GM10248 (cell line): Measurements from ENCODE around the gene ABCC4.

Source experiments
- CTCF ChIA-PET: fragments of 300-600 bp; sonication (Branson Sonifier 250); formaldehyde crosslinking; extraction: SDS; loops from one replicate; lab custom pipeline; 2021; ENCODE audit warnings: antibody characterized with exemption; lab: Yijun Ruan, JAX
- POLR2A ChIA-PET: fragments of 350-650 bp; sonication (Branson Sonifier 250); formaldehyde crosslinking; extraction: SDS; loops from one replicate; lab custom pipeline; 2020; ENCODE audit warnings: antibody characterized with exemption; lab: Yijun Ruan, JAX
- DNase-seq: peaks from one replicate; pipeline ENCODE4 v3.0.0; 2012; ENCODE audit errors: extremely low spot score
- TF ChIP-seq, protein P1 (sequence below): IDR thresholded peaks from 2 replicates; pipeline ENCODE4 v1.5.1; 2012; ENCODE audit warnings: mild to moderate bottlenecking, low read depth; ENCODE audit errors: extremely low read depth, missing control alignments, control extremely low read depth

ABCC4 gene

DNA sequence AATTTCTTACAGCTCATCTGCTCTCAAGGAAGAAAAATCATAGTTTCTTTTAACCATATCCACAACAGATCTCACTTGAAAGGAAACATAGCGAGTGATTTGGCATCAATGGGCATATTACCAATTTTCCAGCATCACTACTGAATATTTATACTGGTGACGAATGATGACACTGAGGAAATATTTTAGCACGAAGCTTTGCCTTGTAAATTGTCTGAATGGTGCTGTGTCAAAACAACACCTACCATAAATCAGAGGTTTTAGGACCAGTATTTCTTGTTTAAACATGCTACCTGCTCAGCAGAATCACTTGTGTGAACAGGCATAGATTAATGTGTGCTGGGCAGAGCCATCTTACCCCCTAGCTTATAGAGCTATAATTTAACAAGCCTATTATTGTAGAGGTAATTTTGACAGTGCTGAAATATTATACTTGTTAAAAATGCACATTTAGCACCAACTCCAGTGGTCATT is 146.8 kb downstream of the ABCC4 start:
- no peak for DNase-seq
- POLR2A ChIA-PET = interaction anchor here (0.6 kb wide), 1 partner anchor 26 kb away, joined by 4 read pairs; no protein-coding TSS in a partner anchor

GRCh38 chr13:95153647-95154412 is 147.4 kb downstream of the ABCC4 start:
- TF ChIP-seq, protein P1, sequence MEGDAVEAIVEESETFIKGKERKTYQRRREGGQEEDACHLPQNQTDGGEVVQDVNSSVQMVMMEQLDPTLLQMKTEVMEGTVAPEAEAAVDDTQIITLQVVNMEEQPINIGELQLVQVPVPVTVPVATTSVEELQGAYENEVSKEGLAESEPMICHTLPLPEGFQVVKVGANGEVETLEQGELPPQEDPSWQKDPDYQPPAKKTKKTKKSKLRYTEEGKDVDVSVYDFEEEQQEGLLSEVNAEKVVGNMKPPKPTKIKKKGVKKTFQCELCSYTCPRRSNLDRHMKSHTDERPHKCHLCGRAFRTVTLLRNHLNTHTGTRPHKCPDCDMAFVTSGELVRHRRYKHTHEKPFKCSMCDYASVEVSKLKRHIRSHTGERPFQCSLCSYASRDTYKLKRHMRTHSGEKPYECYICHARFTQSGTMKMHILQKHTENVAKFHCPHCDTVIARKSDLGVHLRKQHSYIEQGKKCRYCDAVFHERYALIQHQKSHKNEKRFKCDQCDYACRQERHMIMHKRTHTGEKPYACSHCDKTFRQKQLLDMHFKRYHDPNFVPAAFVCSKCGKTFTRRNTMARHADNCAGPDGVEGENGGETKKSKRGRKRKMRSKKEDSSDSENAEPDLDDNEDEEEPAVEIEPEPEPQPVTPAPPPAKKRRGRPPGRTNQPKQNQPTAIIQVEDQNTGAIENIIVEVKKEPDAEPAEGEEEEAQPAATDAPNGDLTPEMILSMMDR = no peak
- ChIA-PET POLR2A (interaction anchor here (0.6 kb wide), 1 partner anchor 26 kb away, joined by 4 read pairs; no protein-coding TSS in a partner anchor), CTCF (interaction anchor here (1.1 to 4.0 kb wide), 9 partner anchors 9 to 341 kb away, joined by 3 to 25 read pairs (median 4); no protein-coding TSS in a partner anchor)
- no peak for DNase-seq

More for the DNA sequence above, 146.8 kb downstream of the ABCC4 start:
- CTCF ChIA-PET = interaction anchor here (1.1 to 4.0 kb wide), 10 partner anchors 10 to 342 kb away, joined by 3 to 25 read pairs (median 4); no protein-coding TSS in a partner anchor
- TF ChIP-seq, protein P1 = no peak

DNA sequence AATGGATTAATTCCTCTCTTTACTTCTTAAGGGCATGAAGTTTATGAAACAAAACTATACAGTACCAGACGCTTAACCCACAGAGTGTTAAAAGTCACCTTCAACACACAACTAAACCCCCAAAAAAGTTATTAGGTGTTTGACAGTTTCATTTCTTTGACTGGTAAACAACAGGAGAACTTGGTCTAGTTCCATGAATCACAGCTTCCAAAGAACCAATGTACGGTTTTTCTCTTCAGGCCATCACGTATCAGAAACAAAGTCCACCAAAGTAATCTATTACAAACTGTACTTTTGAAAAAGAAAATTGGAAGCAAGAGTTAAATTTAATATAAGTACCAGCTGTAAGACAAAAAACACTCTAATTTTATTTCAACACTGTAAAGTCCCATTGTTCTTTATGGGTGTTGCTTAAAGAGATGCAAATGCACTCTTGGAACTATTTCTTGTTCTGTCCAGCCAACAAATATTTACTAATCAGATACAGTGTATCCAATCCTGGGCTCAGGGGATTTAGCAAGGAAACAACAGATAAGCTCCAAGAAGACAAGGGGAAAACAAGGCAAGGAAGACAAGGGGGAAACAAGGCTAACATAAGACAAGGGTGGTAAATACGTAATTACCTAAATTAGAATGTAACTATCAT is 149.2 kb downstream of the ABCC4 start:
- CTCF ChIA-PET = interaction anchor here (0.9 to 1.2 kb wide), 4 partner anchors 8 to 145 kb away, joined by 3 to 5 read pairs (median 3); no protein-coding TSS in a partner anchor
- TF ChIP-seq, protein P1 = no peak
- POLR2A ChIA-PET = no interaction called here

DNA sequence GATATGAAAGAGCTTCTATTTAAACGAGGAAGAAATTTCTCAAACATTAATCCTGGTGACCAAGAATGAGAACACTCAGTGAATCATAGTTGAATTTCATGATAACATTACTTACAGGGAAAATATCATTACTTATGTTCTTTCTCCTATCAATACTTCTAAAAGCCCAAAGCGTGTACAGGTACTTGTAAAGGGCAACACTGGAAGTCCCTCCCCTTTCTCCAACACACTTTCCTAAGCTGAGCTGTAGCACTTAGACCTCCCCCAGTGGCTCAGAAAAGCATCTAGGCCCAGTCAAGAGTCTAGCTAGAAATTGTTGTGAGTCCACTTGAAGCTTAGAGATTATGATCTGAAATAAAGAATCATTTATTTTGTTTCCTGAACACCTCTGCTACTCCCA is 150.7 kb downstream of the ABCC4 start:
- no peak for DNase-seq
- TF ChIP-seq, protein P1 = no peak
- ChIA-PET CTCF (interaction anchor here (1.2 to 2.8 kb wide), 3 partner anchors 9 to 254 kb away, joined by 4 to 7 read pairs (median 4); no protein-coding TSS in a partner anchor), POLR2A (no interaction called here)

More for the DNA sequence above, 149.2 kb downstream of the ABCC4 start:
- no peak for DNase-seq

DNA sequence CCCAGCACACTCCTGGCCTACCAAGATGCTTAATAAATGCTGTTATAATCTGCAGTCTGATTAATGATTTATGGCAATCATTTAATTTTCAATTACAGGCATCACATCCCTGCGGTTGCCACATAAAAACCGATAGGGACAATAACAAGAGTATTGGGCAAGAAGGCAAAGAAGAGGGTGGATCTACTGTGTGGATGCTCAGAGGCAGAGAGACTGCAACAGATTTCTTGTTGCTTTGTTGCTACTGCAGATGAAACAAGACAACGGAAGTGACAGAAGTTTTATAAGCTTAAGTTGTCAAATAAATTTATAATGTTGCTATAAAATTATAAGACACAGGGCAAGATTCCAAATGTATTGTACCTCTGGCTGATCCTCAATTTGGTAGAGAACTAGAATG is 154.8 kb downstream of the ABCC4 start:
- DNase-seq = no peak
- POLR2A ChIA-PET = no interaction called here
- TF ChIP-seq, protein P1 = no peak
- CTCF ChIA-PET = interaction anchor here (1.0 to 1.7 kb wide), 2 partner anchors 11 to 43 kb away, joined by 4 read pairs; no protein-coding TSS in a partner anchor

GRCh38 chr13:95145587-95145986 is 155.7 kb downstream of the ABCC4 start:
- no peak for DNase-seq
- TF ChIP-seq, protein P1 = no peak
- CTCF ChIA-PET = interaction anchor here (0.7 to 1.1 kb wide), 2 partner anchors 9 to 12 kb away, joined by 3 to 4 read pairs; no protein-coding TSS in a partner anchor
- POLR2A ChIA-PET = no interaction called here
